H9 (cell line): ENCODE results near the gene DCAF4. TPM values are rescaled to one million over a fixed set of nuclear protein-coding genes. Genes with fewer than 3 reads are reported as not detected.

Experiments used
- DNase-seq: peaks from one replicate; pipeline ENCODE4 v3.0.0-alpha.2; 2017
- H2AFZ ChIP-seq: one replicate; pipeline ENCODE4 v1.6.1; 2013; ENCODE audit warnings: mild to moderate bottlenecking, low read length, control low read depth, moderate library complexity
- H2AK5ac ChIP-seq: 2 replicates; pipeline ENCODE4 v1.6.1; 2013; ENCODE audit warnings: low read length, control low read depth, mixed read lengths; ENCODE audit not compliant: insufficient read length
- H2BK120ac ChIP-seq: one replicate; pipeline ENCODE4 v1.6.1; 2013; ENCODE audit warnings: low read depth, mild to moderate bottlenecking, low read length, control low read depth, inconsistent platforms; ENCODE audit not compliant: poor library complexity, severe bottlenecking
- H2BK12ac ChIP-seq: 2 replicates; pipeline ENCODE4 v1.6.1; 2013; ENCODE audit warnings: low read length, control low read depth, mixed read lengths, low read depth; ENCODE audit not compliant: insufficient read length
- H2BK15ac ChIP-seq: 2 replicates; pipeline ENCODE4 v1.6.1; 2013; ENCODE audit warnings: low read depth, low read length, control low read depth
- H2BK20ac ChIP-seq: one replicate; pipeline ENCODE4 v1.6.1; 2013; ENCODE audit warnings: low read depth, mild to moderate bottlenecking, low read length, control low read depth, inconsistent platforms; ENCODE audit not compliant: poor library complexity, severe bottlenecking
- H2BK5ac ChIP-seq: 2 replicates; pipeline ENCODE4 v1.6.1; 2013; ENCODE audit warnings: low read length, control low read depth, mixed read lengths; ENCODE audit not compliant: insufficient read length
- H3K14ac ChIP-seq: 2 replicates; pipeline ENCODE4 v1.6.1; 2013; ENCODE audit warnings: low read length, control low read depth; ENCODE audit not compliant: insufficient read depth
- H3K18ac ChIP-seq: 2 replicates; pipeline ENCODE4 v1.6.1; 2013; ENCODE audit warnings: low read depth, mild to moderate bottlenecking, mixed read lengths, low read length, control low read depth; ENCODE audit not compliant: insufficient read length
- H3K23ac ChIP-seq: 2 replicates; pipeline ENCODE4 v1.6.1; 2013; ENCODE audit warnings: low read length, control low read depth, mixed read lengths, low read depth; ENCODE audit not compliant: insufficient read length
- H3K23me2 ChIP-seq: 2 replicates; pipeline ENCODE4 v1.6.1; 2013; ENCODE audit warnings: low read depth, mild to moderate bottlenecking, mixed read lengths, low read length, control low read depth; ENCODE audit not compliant: insufficient read length, poor library complexity, severe bottlenecking
- H3K27ac ChIP-seq: 2 replicates; pipeline ENCODE4 v1.5.1; 2013; ENCODE audit warnings: low read length, control low read depth, mixed read lengths, low read depth; ENCODE audit not compliant: insufficient read length
- H3K27me3 ChIP-seq: 2 replicates; pipeline ENCODE4 v1.6.1; 2013; ENCODE audit warnings: low read length, control low read depth, inconsistent platforms; ENCODE audit not compliant: insufficient read depth
- H3K4ac ChIP-seq: 2 replicates; pipeline ENCODE4 v1.6.1; 2013; ENCODE audit warnings: low read depth, mild to moderate bottlenecking, control low read depth, inconsistent platforms, low read length, moderate library complexity
- H3K4me1 ChIP-seq: 2 replicates; pipeline ENCODE4 v1.6.1; 2013; ENCODE audit warnings: low read length, control low read depth, inconsistent platforms; ENCODE audit not compliant: insufficient read depth
- H3K4me2 ChIP-seq: 2 replicates; pipeline ENCODE4 v1.6.1; 2013; ENCODE audit warnings: low read length, control low read depth, mixed read lengths; ENCODE audit not compliant: insufficient read length, insufficient read depth
- H3K56ac ChIP-seq: 2 replicates; pipeline ENCODE4 v1.6.1; 2013; ENCODE audit warnings: low read depth, mild to moderate bottlenecking, mixed read lengths, low read length, control low read depth; ENCODE audit not compliant: insufficient read length
- H3K79me1 ChIP-seq: 2 replicates; pipeline ENCODE4 v1.6.1; 2013; ENCODE audit warnings: low read depth, mild to moderate bottlenecking, moderate library complexity, low read length, control low read depth, inconsistent platforms; ENCODE audit not compliant: insufficient read depth, poor library complexity, severe bottlenecking
- H3K79me2 ChIP-seq: 2 replicates; pipeline ENCODE4 v1.6.1; 2013; ENCODE audit warnings: low read length, control low read depth, inconsistent platforms; ENCODE audit not compliant: insufficient read depth
- H3K9ac ChIP-seq: 2 replicates; pipeline ENCODE4 v1.6.1; 2013; ENCODE audit warnings: low read length, control low read depth, mixed read lengths; ENCODE audit not compliant: insufficient read length; ENCODE audit errors: extremely low read depth
- H3K9me3 ChIP-seq: one replicate; pipeline ENCODE4 v1.6.1; 2013; ENCODE audit warnings: low read depth, low read length, inconsistent platforms; ENCODE audit not compliant: control insufficient read depth
- H3T11ph ChIP-seq: one replicate; pipeline ENCODE4 v1.6.1; 2013; ENCODE audit warnings: mild to moderate bottlenecking, low read length, control low read depth, inconsistent platforms
- H4K20me1 ChIP-seq: one replicate; pipeline ENCODE4 v1.6.1; 2013; ENCODE audit not compliant: control insufficient read depth, insufficient read length, insufficient read depth
- H4K5ac ChIP-seq: 2 replicates; pipeline ENCODE4 v1.6.1; 2013; ENCODE audit warnings: low read depth, mild to moderate bottlenecking, mixed read lengths, low read length, control low read depth; ENCODE audit not compliant: insufficient read length
- H4K8ac ChIP-seq: replicated peaks from 2 replicates; pipeline ENCODE4 v1.6.1; 2013; ENCODE audit warnings: low read length, control low read depth, mixed read lengths, low read depth; ENCODE audit not compliant: insufficient read length
- H4K91ac ChIP-seq: 2 replicates; pipeline ENCODE4 v1.6.1; 2013; ENCODE audit warnings: low read depth, mild to moderate bottlenecking, moderate library complexity, mixed read lengths, low read length, control low read depth; ENCODE audit not compliant: insufficient read length
- H3K27ac Mint-ChIP-seq, 3 experiments: 2 replicates in 2 of 3; 3 replicates in 1 of 3; pipeline ENCODE4 v1.8.0; 2020 to 2021; ENCODE audit warnings: mixed read lengths in 3 of 3, mild to moderate bottlenecking in 1 of 3, moderate library complexity in 1 of 3
- H3K27me3 Mint-ChIP-seq: 2 replicates; pipeline ENCODE4 v1.8.0; 2021; ENCODE audit warnings: low read depth, mild to moderate bottlenecking, moderate library complexity, mixed read lengths
- H3K36me3 Mint-ChIP-seq, 3 experiments: 2 replicates in 2 of 3; 3 replicates in 1 of 3; pipeline ENCODE4 v1.8.0; 2020 to 2021; ENCODE audit warnings: low read depth in 3 of 3, mixed read lengths in 3 of 3; ENCODE audit not compliant: insufficient read depth in 1 of 3
- H3K4me1 Mint-ChIP-seq, 2 experiments: 2 replicates each; pipeline ENCODE4 v1.8.0; 2020; ENCODE audit warnings: mixed read lengths in 2 of 2
- H3K4me3 Mint-ChIP-seq, 2 experiments: 2 replicates in 1 of 2; 3 replicates in 1 of 2; pipeline ENCODE4 v1.8.0; 2020 to 2021; ENCODE audit warnings: mild to moderate bottlenecking in 2 of 2, mixed read lengths in 2 of 2, moderate library complexity in 1 of 2
- H3K9me3 Mint-ChIP-seq, 2 experiments: 2 replicates in 1 of 2; 3 replicates in 1 of 2; pipeline ENCODE4 v1.8.0; 2020; ENCODE audit warnings: mild to moderate bottlenecking in 2 of 2, mixed read lengths in 2 of 2, moderate library complexity in 1 of 2
- CTCF ChIP-seq: fragments of 200-600 bp; sonication (generic); conservative IDR thresholded peaks from 3 replicates; pipeline ENCODE4 v1.8.0; 2021; ENCODE audit warnings: antibody characterized with exemption, mild to moderate bottlenecking
- WGBS: extraction: QIAGEN DNeasy Blood & Tissue Kit; methylation state at CpG from one replicate; pipeline ENCODE4 v1.1.7; 2013; ENCODE audit warnings: missing lambda C conversion rate, low lambda C conversion rate, mixed read lengths; ENCODE audit not compliant: insufficient read length; ENCODE audit errors: extremely low coverage; 5-methylcytosine and 5-hydroxymethylcytosine counted together
- total RNA-seq: library from RNA; stranded (reverse); gene quantifications from 2 replicates; pipeline ENCODE4 v1.2.1, GENCODE V29; 2021

DCAF4 gene
- total RNA-seq, 1 experiment from 2014 or later = 32.0 TPM

- Histone ChIP-seq H2BK5ac (no peak overlapping the region), H3K27me3 (no peaks in the 10 kb centered on the region), H3K9ac (no peak overlapping the region), H3K9me3 (no peaks in the 10 kb centered on the region), H2AK5ac (no peak overlapping the region), H3K79me2 (no peaks in the 10 kb centered on the region), H3K79me1 (no peaks in the 10 kb centered on the region), H3K14ac (no peak overlapping the region), H4K5ac (no peak overlapping the region), H2BK12ac (no peak overlapping the region), H2BK20ac (no peak overlapping the region), H3K4me2 (no peak overlapping the region), H3K56ac (no peak overlapping the region), H2BK120ac (no peak overlapping the region), H2BK15ac (no peak overlapping the region), H2AFZ (no peak overlapping the region), H3T11ph (no peak overlapping the region), H3K23me2 (no peaks in the 10 kb centered on the region), H4K91ac (no peak overlapping the region), H4K20me1 (no peaks in the 10 kb centered on the region), H4K8ac (no peak overlapping the region), H3K23ac (no peak overlapping the region), H3K27ac (no peak overlapping the region), H3K18ac (no peak overlapping the region), H3K4me1 (no peaks in the 10 kb centered on the region), H3K4ac (no peak overlapping the region)
- peaks cover 4% of the 10 kb centered on the region in 2 experiments; a peak in 2 of 4 replicates for H3K4me1 Mint-ChIP-seq
- H3K27me3 Mint-ChIP-seq = peaks cover 19% of the 10 kb centered on the region
- H3K9me3 Mint-ChIP-seq = no peaks in the 10 kb centered on the region; a peak in 1 of 5 replicates
- DNase-seq = no peak
- no peak overlapping the region for H3K4me3 Mint-ChIP-seq
- H3K36me3 Mint-ChIP-seq = no peaks in the 10 kb centered on the region
- TF ChIP-seq CTCF = no peak
- 100% methylated on average over 1 of the region's 2 CpGs for WGBS
- no peak overlapping the region for H3K27ac Mint-ChIP-seq
Observed at GRCh38 chr14:72913809-72914208, 12.5 kb upstream of the DCAF4 start.
